Gastroesophageal sphincter (tissue), 3 donors: ENCODE results near the gene OASL.

Experiments
- EP300 ChIP-seq: sonication (generic); formaldehyde crosslinking; IDR thresholded peaks from one replicate; pipeline ENCODE4 v1.6.1; 2017; ENCODE audit warnings: antibody characterized with exemption, mild to moderate bottlenecking
- POLR2A ChIP-seq, 2 donors: fragments of 450-650 bp; IDR thresholded peaks; one replicate each; pipeline ENCODE4 v1.6.1; 2017; ENCODE audit warnings: antibody characterized with exemption in 2 of 2, mild to moderate bottlenecking in 2 of 2, moderate library complexity in 1 of 2
- TF ChIP-seq, protein P1 (sequence below), 4 experiments: fragments of 200-600 bp in 2 of 4; fragments of 450-650 bp in 2 of 4; sonication (generic) in 1 of 4; IDR thresholded peaks; one replicate each; pipeline ENCODE4 v1.5.1; 2017 to 2019; ENCODE audit warnings: antibody characterized with exemption in 4 of 4, mild to moderate bottlenecking in 2 of 4, moderate library complexity in 2 of 4

DNA sequence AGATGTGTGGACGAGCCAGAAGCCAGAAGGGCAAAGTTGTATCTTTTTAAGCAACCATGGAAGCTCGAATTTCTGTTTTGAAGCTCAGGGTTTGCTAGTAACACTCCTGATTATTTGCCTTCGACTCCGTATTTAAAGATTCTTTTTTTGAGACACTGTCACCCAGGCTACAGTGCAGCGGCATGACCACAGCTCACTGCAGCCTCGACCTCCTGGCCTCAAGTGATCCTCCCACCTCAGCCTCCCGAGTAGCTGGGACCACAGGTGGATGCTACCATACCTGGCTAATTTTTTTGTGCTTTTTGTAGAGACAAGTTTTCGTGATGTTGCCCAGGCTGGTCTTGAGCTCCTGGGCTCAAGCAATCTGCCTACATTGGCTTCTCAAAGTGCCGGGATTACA is 18.7 kb upstream of the OASL start:
- no peak for TF ChIP-seq POLR2A (IDR thresholded peaks at IDR 0.05)
- TF ChIP-seq, protein P1, sequence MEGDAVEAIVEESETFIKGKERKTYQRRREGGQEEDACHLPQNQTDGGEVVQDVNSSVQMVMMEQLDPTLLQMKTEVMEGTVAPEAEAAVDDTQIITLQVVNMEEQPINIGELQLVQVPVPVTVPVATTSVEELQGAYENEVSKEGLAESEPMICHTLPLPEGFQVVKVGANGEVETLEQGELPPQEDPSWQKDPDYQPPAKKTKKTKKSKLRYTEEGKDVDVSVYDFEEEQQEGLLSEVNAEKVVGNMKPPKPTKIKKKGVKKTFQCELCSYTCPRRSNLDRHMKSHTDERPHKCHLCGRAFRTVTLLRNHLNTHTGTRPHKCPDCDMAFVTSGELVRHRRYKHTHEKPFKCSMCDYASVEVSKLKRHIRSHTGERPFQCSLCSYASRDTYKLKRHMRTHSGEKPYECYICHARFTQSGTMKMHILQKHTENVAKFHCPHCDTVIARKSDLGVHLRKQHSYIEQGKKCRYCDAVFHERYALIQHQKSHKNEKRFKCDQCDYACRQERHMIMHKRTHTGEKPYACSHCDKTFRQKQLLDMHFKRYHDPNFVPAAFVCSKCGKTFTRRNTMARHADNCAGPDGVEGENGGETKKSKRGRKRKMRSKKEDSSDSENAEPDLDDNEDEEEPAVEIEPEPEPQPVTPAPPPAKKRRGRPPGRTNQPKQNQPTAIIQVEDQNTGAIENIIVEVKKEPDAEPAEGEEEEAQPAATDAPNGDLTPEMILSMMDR (IDR thresholded peaks at IDR 0.05) = no peak
- no peak for TF ChIP-seq EP300
